Neutrophil (primary cell): ENCODE results near the gene PLCD1.
A peak's percentile ranks its signal among the peaks of the same experiment; 100 is the strongest.
"Not testable (repeated sequence)": the region's sequence is repeated elsewhere in the genome, so short reads cannot be mapped to it uniquely, and the experiment has no call there.

Experiments
- H3K27ac ChIP-seq: fragments of 200-600 bp; sonication (generic); 2 replicates; pipeline ENCODE4 v1.5.1; 2016; ENCODE audit warnings: mild to moderate bottlenecking, moderate library complexity
- H3K27me3 ChIP-seq: fragments of 200-600 bp; sonication (generic); 2 replicates; pipeline ENCODE4 v1.6.0; 2016; ENCODE audit warnings: mild to moderate bottlenecking
- H3K36me3 ChIP-seq: fragments of 200-600 bp; sonication (generic); 2 replicates; pipeline ENCODE4 v1.5.1; 2017
- H3K4me1 ChIP-seq, 2 experiments: fragments of 200-600 bp in 1 of 2; sonication (generic) in 1 of 2; 1 replicate in 1 of 2; 2 replicates in 1 of 2; pipeline versions ENCODE4 v1.5.1 to v1.6.1; 2013 to 2016; ENCODE audit warnings: low read depth in 1 of 2, low read length in 1 of 2, mild to moderate bottlenecking in 1 of 2, moderate library complexity in 1 of 2; ENCODE audit not compliant: control insufficient read depth in 1 of 2, insufficient read depth in 1 of 2
- H3K4me3 ChIP-seq, 2 experiments: fragments of 200-600 bp in 1 of 2; sonication (generic) in 1 of 2; 1 replicate in 1 of 2; 2 replicates in 1 of 2; pipeline ENCODE4 v1.5.1; 2013 to 2016; ENCODE audit warnings: low read depth in 1 of 2, low read length in 1 of 2, mild to moderate bottlenecking in 1 of 2, moderate library complexity in 1 of 2
- H3K9me3 ChIP-seq: fragments of 200-600 bp; sonication (generic); 2 replicates; pipeline ENCODE4 v1.5.1; 2016
- TF ChIP-seq, protein P1 (sequence below): fragments of 200-600 bp; sonication (generic); IDR thresholded peaks from 2 replicates; pipeline ENCODE4 v1.5.1; 2016; ENCODE audit warnings: antibody characterized with exemption

Gene PLCD1

DNA sequence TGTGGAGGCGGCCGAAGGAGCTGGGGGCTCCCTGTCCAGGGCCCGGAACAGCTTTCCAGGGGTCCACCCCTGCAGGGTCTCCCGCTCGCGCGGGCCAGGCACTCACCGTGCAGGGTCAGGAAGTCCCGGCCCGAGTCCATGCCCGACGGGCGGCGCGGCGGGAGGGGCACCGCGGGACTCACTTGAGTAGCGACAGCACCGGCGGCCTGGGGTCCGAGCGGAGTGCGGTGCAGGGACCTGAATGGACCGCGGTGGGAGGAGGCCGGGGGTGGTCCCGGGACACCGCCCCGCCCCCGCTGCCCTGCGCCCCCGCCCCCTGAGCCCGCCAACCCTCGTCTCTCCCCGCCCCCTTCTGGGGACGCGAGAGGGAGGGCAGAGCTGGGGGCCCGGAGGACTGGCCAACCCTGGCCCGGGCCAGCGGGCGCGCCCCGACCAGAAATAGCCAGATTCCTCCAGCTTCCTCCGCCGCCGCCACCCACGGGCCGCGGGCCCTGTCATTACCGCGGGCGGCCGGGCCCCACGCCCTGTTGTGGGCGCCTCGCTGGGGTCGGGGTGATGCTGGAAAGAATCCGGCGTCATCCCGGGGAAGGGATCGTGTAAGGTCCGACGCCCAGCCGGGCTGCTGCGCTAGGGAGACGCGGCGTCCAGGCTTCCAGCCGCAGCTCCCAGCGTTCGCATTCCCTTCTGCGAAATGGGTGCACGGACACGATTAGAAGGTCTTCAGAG is at the start of gene PLCD1:
Gene PLCD1, minus strand, starts transcription at position 243 of the 726 bp plus-strand sequence. Its CDS starts 103 bp downstream, at position 140.
- Histone ChIP-seq H3K27ac (no peak within 1 kb of the TSS), H3K9me3 (no peaks in the 10 kb centered on the region), H3K4me3 (peak within 1 kb of the TSS; percentile 44 to 70), H3K36me3 (no peaks in the 10 kb centered on the region), H3K27me3 (peaks cover 74% of the 10 kb centered on the region), H3K4me1 (peaks cover 16 to 23% of the 10 kb centered on the region in 2 experiments)
- TF ChIP-seq, protein P1, sequence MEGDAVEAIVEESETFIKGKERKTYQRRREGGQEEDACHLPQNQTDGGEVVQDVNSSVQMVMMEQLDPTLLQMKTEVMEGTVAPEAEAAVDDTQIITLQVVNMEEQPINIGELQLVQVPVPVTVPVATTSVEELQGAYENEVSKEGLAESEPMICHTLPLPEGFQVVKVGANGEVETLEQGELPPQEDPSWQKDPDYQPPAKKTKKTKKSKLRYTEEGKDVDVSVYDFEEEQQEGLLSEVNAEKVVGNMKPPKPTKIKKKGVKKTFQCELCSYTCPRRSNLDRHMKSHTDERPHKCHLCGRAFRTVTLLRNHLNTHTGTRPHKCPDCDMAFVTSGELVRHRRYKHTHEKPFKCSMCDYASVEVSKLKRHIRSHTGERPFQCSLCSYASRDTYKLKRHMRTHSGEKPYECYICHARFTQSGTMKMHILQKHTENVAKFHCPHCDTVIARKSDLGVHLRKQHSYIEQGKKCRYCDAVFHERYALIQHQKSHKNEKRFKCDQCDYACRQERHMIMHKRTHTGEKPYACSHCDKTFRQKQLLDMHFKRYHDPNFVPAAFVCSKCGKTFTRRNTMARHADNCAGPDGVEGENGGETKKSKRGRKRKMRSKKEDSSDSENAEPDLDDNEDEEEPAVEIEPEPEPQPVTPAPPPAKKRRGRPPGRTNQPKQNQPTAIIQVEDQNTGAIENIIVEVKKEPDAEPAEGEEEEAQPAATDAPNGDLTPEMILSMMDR: no peak

DNA sequence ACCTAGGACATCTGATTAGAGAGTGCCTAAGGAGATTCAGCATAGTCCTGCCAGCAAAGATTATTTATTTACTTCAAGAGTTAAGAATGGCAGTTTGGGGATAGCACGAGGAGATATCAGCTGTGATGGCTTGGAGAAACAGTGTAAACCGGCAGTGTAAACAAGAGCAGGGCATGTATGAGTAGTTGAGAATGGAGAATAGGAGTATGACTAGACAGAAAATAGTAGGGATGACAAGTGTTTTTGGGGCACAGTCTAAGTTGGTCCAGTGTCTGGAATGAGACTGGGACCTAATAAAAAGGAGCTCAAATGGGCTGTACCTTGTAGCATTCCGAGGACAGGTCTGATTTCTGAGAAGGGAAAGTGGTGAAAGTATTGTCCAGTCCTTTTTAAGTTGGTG is 47.6 kb upstream of the PLCD1 start:
- not testable (repeated sequence) for H3K4me3 ChIP-seq, H3K27me3 ChIP-seq, H3K27ac ChIP-seq, H3K9me3 ChIP-seq, H3K36me3 ChIP-seq, H3K4me1 ChIP-seq

DNA sequence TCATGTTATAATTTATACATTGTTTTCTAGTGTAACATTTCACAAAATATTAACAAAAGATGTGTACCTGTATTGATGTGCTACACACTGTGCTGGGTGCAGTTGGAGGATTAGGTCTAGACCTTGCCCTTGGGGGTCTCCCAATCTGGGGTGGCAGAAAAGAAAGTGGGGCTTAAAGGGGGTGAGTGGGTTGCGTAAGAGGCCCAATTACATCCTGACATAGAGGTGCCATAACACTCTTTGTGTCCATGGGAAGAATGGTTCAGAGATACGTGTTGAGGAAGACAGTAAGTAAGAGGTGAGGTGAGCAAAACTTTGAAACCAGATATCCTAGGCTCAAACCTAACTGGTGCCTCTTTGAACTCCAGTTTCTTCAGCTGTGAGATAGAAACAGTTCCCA is 40.6 kb upstream of the PLCD1 start:
- Histone ChIP-seq H3K4me1 (peaks cover 13 to 20% of the 10 kb centered on the region in 2 experiments), H3K36me3 (no peaks in the 10 kb centered on the region), H3K9me3 (no peaks in the 10 kb centered on the region), H3K27ac (no peak overlapping the region), H3K4me3 (no peak overlapping the region), H3K27me3 (no peaks in the 10 kb centered on the region)
- TF ChIP-seq, protein P1: no peak

DNA sequence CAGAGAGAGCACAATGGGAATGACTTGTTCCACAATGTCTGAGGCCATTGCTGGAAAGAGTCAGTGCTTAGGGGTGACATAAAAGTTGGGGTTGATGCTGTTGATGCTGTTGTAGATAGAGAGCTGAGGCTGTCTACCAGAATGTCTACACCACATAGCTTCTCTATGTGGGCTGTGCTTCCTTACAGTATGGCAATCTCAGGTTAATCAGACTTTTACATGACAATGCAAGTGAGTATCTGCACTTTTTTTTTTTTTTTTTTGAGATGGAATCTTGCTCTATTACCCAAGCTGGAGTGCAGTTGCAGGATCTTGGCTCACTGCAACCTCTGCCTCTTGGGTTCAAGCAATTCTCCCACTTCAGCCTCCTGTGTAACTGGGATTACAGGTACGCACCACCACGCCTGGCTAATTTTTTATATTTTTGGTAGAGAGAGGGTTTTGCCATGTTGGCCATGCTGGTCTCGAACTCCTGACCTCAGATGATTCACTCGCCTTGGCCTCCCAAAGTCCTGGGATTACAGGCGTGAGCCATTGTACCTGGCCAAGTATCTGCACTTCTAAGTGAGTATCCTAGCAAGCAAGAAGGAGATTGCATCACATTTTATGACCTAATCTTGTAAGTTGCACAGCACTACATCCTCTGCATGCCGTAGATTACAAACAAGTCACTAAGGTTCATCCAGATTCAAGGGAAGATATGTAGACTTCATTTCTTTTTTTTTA is 38.2 kb upstream of the PLCD1 start:
- TF ChIP-seq, protein P1: no peak
- H3K4me1 ChIP-seq: peaks cover 13 to 20% of the 10 kb centered on the region in 2 experiments
- no peaks in the 10 kb centered on the region for H3K27me3 ChIP-seq
- no peak overlapping the region for H3K4me3 ChIP-seq
- H3K9me3 ChIP-seq: no peaks in the 10 kb centered on the region
- H3K27ac ChIP-seq: peak overlapping the region; percentile 54
- no peaks in the 10 kb centered on the region for H3K36me3 ChIP-seq

DNA sequence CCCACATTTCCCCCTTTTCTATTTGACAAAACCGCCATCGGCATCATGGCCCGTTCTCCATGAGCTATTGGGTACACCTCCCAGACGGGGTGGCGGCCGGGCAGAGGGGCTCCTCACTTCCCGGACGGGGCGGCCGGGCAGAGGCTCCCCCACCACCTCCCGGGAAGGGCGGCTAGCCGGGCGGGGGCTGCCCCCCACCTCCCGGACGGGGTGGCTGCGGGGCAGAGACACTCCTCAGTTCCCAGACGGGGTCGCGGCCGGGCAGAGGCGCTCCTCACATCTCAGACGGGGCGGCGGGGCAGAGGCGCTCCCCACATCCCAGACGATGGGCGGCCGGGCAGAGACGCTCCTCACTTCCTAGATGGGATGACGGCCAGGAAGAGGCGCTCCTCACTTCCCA is 35.0 kb upstream of the PLCD1 start:
- H3K36me3 ChIP-seq, H3K27me3 ChIP-seq, H3K27ac ChIP-seq, H3K9me3 ChIP-seq, H3K4me3 ChIP-seq: not testable (repeated sequence)
- peaks cover 13 to 20% of the 10 kb centered on the region in 2 experiments for H3K4me1 ChIP-seq

DNA sequence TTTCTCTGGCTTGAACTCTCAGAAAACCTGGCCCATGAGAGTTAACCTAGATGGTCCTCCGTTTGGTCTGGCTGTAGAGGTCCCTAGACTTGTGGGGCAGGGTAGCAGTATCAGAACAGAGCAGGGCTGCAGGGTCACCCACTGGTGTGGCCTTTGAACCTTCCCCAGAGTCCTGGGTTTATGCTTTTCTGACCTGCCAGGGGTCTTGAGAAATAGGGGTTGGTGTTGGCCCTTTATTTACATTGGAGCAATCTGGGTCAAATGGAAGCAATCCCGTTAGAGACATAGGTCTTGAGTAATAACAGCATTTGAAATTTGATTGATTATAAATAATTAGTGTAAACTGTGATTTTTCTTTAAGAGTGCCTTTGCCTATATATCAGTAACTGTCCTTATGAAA is 33.4 kb upstream of the PLCD1 start:
- no peak overlapping the region for H3K27ac ChIP-seq
- H3K27me3 ChIP-seq: no peaks in the 10 kb centered on the region
- peaks cover 5 to 9% of the 10 kb centered on the region in 2 experiments for H3K4me1 ChIP-seq
- no peaks in the 10 kb centered on the region for H3K9me3 ChIP-seq
- H3K36me3 ChIP-seq: no peaks in the 10 kb centered on the region
- no peak overlapping the region for H3K4me3 ChIP-seq
- TF ChIP-seq, protein P1: no peak
